NCI-H146 (cell line): Measurements from ENCODE around the gene PTPA.

ENCODE experiments used
- DNase-seq: peaks from one replicate; lab custom pipeline; 2025; lab: John Stamatoyannopoulos, UW

The PTPA gene

DNA sequence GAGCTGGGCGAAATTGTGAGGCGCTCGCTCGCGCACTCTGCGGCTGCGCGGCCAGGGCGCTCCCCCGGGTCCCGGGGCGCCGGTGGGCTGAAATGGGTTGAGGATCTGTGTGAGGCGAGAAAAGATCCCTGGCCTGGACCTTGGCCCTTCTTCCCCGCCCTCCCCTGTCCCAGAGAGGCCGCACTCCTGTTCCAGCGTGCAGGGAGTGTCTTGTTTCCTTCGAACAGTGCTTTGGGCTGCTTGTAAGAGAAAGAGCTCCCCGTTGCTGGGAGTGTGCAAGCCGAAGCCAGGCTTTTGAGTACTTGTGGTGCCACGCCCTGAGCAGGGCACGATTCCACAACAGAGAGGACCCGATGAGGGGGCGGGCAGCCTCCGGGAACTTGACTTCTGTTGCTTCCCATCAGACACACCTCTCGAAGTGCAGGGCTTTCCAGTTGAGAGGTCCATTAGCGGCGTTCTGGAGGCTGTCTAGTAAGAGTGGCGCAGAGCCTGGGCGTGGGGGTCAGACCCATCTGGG, 29.8 kb upstream of the PTPA start:
- DNase-seq: peak; percentile 31

DNA sequence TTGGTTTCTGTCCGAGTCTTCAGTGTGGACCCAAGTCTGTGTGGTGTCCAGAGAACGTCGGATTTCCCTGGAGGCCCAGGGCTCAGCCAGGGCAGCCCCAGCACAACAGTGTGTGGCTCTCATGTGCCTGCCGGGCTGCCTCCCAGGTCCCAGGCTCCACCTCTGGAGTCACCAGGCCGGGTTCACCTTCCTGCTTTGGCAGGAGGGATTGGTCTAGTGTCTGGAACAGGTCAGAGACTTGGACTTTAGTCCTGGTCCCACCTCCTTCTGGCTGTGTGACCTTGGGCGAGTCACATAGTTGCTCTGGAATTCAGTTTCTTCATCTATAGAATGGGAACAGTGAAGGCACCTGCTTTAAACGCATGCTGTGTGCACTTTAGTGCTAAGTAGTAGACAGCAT, 27.1 kb upstream of the PTPA start:
- no peak for DNase-seq

DNA sequence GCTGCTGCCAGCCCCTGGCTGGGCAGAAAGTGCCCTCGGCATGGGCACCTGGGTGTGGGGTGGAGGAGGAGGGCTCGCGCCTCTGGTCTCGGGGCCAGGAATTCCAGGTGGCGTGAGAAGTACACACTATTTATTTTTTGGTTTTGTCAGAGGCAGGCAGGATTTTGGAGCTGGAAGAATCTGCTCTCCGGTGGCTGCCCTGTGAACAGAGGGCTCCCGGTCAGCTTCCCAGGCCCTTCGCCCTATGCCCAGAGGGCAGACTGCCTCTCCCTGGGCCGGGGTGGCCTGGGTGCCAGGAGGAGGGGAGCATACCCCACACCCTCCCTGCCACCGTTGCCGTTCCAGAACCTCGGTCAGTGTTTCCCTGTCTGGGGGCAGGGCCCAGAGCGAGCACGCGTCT, 22.0 kb upstream of the PTPA start:
- DNase-seq: no peak

DNA sequence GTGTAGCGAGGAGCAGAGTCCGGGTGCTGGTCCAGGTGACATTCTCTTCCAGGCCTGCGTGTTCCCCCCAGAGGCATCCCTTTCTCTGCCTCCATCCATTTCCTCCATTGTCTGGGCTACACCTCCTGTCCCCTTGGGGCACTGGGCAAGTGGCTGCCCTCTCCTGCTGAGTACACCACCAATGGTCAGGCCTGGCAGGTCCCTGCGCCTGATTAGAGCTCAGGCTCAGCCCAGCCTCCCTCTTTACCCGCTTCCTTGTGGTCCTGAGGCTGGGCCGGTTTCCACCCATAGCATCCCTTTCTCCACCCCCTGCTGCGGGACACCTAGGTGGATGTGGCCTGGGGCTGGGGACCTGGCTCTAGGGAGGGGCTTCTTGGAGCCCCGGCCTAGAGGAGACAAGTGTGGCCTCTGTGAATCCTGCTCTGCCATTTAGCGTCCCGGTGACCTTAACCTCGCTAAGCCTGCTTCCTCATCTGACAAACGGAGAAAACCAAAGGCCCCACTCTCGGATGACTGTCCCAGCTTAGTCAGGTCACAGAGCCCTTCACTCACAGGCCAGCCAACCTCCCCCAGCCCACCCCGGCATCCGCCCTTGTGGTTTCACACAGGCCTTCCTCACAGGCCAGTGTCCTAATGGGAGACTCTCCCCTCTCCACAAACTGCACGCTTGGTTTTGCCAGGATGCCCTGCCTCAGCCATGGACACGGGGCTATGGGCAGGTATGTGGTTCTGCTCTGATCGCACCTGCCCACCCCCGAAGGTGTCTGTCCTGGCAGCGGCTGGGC, 17.4 kb upstream of the PTPA start:
- DNase-seq: no peak

DNA sequence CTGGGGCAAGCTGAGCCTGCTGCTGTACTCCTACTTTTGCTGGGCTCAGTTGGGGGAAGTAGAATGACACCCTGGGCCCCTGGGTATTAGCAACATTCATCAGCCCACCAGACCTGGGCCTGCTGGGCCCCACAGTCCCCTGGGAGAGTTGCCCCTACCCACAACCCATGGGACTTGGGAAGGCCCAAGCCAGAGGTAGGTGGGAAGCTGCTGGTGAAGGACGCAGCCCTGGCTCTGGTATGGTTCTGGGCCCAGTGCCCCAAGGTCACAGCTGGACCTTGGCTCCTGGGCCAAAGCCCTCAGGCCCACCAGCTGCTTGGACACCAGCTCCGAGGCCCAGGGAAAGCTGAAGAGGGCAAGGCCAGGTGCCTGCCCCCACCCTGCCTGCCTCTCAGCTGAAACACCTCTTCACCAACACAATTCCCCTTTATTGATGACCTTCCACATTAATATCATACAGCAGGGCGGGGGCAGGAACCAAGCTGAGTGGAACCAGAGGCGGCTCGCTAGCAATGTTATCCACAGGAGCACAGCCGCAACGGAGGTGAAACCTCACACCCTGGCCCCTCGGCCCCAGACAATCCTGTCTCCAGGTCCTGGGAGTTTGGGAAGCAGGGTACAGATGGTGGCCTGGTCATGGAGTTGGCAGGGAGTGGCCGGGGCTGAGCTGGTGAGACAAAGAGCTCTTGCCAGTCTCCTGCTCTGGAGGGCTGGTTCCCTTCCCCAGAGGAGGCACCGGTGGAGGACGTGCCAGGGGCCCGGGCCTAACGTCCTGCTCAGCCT, 16.6 kb upstream of the PTPA start:
- no peak for DNase-seq

DNA sequence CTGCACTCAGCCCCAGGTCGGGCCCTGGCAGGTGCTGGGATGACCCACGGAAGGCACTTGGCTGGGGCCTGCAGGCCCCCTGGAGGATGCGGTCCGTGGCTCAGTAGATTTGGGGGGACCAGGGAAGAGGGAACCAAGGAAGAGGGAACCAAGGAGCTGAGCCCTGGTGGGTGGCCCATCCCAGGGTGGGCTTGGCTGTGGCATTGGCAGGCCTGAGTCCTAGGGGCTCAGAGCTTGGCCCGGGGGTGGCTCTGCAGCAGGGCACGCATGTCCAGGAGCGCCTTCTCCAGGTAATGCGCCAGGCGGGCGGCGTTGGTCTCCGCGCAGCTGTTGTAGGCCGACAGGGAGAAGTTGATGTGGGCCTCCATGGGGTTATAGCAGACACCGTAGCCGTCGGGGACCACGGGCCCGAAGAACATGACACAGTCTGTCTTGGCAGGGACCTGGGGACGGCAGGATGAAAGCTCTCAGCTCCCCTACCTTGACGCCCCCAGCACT, 16.0 kb upstream of the PTPA start:
- no peak for DNase-seq

DNA sequence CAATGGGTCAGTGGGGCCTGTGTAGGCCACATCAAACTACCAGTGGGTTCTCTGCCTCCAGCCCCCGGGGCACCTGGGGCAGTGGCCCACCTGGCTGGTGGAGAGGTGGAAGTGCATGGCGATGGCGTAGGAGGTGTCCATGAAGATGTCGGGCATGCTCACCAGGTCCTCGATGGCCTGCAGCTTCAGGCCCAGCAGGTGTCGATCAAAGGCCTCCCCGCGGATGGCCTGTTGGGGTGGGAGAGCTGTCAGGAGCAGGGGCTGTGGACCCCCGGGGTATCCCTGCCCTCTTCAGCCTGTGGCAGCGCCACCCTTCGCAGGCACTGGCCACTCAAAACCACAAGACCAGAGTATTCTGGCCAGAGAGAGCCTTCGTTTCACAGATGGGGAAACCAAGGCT, 15.3 kb upstream of the PTPA start:
- no peak for DNase-seq

DNA sequence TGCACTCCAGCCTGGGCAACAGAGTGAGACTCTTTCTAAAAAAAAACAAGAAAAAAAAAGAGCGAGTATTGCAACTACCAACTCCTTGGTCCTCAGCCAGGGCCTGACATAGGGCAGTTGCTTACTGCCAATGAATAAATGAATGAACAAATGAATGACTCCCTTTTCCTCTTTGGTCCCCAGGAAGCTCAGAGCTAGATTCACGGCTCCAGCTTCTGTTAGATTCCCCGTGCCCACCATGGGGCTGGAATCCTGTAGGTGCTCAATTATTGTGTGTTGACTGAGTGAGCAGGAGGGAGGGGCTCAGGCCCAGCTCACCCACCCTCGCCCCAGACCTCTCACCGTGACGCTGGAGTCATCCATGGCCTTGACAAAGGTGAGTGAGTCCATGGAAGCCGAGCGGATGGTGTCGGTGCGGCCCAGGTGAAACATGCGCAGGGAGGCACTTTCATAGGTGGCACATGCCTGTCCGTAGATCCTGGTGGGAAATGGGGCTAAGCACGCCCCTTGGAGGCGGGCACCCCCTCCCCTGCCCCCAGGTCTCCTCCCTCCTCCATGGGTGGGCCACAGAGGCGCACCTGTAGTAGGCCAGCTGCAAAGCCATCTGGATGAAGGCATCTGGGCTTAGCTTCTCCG, 13.4 kb upstream of the PTPA start:
- DNase-seq: no peak

DNA sequence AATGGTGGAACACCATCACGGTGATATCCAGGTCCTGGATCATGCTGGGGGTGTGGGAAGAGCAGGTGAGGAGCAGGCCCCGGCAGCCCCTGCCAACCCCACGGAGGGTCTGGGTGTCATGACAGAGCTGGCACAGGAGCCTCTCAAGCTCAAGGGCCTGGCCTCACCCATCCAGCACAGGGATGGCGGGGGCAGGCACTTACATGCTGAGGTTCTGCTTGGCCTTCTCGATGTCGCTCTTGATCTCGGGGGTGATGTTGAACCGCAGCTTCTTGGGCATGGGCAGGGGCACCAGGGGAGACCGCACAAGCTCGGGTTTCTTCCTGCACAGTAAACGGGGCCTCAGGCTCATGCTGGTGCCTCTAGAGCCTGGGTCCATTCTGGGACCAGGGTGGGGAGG, 12.9 kb upstream of the PTPA start:
- DNase-seq: no peak

DNA sequence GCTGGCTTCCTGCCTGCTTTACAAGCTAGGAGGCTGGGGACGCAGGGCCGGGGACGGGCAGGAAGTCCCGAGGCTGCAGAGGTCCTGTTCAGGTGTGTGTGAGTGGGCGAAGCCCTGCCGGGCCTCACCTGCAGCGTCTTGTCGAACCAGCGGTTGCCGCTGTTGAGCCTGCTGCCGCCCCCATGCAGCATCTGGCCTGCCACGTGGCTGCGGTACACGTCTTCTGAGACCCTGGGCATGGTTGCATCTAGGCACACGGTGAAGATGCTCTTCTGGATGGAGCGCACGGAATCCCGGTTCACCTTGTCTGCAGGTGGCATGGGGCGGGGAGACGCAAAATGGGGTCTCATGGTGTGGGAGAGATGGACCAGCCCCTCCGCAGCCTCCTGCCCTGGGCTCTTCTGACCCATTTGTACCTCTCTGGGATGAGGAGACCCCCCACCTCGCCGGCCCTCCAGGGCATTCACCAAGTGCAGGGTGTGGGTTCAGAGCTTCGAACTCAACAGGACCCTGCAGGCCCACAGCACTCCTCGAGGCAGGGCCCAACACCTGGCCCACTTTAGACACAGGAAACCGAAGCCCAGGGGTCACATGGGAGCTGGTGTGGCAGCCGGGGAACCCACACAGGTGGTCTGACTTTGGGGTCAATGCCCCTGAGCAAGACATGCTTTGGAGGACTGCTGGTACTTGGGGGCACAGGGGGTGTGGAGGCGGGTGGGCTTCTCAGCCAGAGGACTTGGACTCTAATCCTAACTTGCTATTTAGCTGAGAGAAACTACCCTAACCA, 10.6 kb upstream of the PTPA start:
- no peak for DNase-seq

DNA sequence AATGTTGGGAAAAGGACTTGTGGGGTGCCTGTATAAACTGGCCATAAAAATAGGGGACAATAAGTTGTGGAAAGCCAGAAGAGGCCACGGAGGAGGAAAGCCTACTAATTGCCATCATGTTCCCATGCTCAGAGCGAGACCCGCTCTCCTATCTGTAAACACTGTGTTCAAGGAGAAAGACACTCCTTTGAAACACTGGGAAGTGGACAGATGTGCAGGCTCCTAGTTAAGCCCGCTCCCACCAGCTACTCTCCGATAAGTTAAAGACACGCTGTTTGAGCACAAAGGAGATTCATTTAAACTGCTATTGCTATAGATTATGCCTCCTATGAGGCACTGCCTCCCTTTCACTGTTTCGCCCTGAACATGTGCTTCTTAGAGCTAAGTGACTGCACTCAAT, 9.9 kb upstream of the PTPA start:
- no peak for DNase-seq

DNA sequence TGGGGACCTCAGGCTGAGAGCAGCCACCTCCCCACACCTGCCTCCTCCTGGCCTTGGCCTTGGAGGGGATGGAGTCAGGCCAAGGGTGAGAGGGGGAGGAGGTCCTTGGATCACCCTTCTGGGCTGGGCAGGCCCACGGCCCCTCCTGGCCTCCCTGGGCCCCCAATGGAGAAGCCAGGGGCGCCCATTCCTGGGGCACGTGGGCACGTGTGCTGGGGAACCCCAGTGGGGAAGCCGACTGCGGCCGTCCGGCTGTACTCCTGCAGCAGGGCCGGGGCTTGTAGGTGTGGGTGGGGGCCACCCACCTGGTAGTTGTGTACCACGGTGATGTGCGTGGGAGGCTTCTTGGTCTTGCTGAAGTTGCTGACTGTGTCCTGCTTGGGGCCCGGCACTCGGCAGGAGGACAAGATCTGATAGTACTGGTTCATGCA, 9.1 kb upstream of the PTPA start:
- DNase-seq: no peak

DNA sequence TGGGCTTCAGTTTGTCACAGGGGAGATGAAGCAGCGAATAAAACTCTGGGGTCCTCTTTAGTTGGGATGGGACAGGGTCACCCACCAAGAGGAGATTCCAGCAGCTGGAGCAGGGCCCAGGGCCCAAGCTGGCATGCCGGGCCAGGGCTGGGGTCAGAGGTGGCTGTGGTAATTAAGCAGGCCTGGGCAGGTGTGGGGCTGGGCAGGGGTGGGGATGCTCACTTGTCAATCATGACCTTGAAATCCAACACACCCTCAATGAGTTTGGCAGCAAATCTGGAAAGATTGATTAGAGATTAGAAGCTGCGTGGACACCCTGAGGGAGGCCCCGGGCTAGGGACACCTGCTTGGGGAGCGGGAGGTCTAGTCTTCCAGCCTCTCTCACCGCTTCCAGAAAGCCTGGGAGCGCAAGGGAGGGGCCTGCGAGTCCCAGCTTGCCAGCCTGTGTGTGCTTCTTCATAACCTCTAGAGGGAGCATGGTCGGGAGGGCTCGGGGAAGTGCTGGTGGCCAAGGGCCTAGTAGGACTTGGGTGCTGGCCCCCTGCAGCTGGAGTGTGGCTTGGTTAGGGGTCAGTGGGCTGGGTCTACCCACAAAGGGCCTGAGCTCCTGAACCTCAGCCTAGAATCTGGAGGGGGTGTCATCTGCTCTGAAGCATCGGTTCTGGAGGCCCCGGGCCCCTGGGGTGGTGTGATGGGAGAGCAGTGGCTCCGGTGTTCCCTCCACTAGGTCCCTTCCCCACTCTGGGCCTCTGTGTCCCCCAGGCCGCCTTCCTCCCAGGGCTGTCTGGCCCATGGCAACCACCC, 8.2 kb upstream of the PTPA start:
- DNase-seq: peak; percentile 67

DNA sequence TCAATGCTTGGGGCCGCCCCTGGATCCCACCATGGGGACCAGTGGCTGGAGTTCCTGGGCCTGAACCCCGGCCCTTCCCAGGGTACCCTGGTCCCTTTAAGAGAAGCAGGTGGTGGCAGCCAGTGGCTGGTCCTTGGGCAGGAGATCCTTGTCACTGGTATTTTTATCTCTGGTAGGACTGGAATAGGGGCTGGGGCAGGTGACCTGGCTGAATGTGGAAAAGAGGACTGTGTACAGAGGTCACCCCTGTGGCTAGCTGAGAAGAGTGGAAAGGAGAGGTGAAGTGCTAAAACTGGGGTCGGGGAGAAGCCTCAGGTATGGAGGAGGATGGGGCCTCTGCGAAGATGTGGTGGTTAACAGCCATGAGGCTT, 7.6 kb upstream of the PTPA start:
- no peak for DNase-seq

DNA sequence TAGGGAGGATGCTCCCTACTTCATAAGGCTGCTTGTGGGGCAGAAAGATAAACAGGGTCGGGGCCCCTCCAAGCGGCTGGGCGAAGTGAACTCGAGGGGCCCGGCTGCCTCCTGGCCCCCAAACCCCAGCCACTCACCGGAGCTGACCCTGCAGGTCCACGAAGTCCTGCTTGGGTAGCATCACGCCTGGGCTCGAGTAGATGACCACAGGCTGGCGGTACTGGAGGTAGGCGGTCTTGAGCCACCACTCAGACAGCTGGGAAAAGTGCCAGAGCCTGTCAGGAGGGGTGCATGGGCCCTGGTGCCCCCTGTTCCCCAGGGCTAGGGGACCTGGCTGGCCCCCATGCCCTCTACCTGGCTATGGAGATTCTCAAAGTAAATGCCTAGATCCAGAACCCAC, 7.2 kb upstream of the PTPA start:
- no peak for DNase-seq

DNA sequence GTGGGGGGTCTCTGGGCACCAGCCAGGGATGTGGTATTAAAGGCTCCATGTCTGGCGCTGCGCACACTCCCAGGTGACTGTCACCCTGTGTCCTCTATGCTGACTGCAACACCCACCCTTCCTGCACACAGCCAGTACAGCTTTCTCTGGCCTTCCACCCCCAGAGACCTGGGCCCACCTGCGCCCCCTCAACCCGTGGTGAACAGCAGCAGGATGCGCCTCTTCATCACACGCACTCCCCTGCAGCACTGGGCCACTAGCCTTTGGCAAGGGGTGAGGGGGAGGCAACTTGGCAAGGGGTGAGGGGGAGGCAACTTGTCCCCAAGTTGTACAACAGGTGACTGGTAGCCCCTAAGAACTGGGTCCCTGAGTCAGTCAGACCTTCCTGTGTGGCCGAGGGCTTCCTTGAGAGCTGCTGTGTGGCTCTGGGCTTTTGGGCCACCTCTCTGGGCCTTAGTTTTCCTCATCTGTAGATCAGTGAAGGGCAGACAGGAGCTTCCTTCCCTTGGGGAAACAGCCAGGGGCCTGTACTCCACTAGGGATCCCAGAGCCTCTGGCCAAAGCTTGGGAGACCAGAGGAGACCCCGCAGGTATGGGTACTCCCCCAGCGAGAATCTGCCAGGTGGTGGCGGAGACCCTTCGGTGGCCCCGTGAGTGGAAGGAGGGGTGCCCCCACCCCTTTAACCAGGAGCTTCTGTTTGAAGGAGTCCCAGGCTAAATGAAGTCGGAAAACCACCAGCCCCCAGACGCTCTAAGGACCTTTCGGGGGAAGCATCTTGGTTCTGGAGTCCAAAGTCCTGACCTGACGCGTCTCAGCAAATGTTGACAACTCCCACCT, 5.1 kb upstream of the PTPA start:
- no peak for DNase-seq

DNA sequence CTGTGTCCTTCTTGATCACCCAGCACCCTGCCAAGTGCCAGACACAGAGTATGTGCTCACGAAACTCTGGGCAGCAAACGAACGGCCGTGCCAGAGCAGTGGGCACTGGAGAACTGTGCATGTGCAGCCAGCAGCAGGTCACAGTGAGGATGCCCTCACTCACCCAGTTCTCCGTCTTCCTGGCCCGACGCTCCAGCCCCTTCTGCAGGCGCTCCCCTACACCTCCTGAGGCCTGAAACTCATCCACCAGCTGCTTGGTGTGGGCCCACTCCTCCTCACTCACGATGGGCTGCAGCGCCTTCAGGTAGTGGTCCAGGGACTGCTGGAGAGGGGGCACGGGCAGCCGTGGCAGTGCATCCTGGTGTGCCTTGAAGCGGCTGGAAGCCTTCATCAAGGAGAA, 3.6 kb upstream of the PTPA start:
- no peak for DNase-seq

DNA sequence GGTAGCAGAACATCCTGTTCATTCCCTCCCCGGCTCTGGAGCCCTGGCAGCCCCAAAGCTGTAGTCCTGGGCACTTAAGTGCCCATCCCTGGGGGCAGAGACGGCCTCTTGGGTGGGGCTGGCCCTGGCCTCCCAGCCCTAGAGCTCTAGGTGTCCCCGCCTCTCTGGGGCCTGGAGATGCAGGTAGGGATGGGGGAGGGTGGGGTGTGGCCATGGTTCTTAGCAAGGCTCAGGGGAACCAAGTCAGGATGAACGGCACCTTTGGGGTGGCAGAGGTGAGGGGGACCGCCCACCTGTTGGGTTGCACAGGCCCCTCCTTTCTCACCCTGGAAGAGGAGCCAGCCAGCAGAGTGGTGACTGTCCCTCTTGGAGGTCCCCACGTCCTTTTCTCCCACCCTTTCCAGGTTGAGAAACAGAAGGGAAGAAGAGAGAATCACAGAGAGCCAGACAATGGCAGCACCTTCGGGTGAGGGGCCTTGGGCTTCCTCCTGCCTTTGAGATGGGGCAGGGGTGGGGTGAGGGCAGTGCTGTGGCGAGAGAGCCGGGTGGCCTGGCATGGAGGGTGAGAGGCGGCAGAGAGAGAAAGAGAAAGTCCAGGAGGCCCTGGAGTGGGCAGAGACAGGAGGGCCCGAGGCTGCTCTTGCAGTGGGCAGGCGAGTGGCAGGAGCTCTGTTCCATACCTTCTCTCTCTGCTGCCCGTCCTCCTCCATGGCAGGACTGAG, 3.0 kb upstream of the PTPA start:
- DNase-seq: no peak

DNA sequence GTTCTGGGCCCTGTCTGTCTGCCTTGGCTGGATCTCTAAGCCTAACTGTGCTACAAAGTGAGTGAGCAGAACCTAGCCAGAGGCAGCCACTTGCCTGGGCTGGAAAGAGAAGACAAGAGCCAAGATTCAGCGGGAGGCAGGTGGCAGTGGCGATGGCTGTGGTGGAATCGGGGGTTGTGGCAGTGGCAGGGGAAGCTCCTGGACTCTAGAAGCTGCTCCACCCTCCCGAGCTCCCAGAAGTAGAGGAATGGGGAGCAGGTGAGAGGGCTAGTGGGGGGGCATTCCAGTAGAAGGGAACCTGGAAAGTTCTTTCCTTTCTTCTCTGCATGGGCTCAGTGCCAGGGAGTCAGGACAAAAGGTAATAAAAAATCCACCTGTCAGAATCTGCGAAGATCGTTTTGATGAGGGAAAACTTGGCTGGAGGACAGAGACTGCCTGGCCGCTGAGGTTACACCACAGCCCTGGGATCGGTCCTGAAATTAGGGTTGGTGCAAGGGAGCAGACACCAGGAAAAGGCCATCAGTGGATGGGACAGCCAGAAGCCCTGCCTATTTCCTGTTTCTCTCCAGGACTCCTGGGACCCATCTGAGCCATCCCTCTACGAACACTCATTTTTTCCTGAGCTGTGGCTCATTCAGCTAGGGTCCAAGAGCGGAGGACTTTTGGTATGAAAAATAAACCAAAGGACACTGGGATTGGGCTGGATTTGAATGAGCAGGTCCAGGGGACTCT, 2.2 kb upstream of the PTPA start:
- no peak for DNase-seq
